Measurements from ENCODE around the gene LANCL1. TPM values are rescaled to one million over a fixed set of nuclear protein-coding genes. Genes with fewer than 3 reads are reported as not detected.
A peak's percentile ranks its signal among the peaks of the same experiment; 100 is the strongest.
"Not testable (repeated sequence)": the region's sequence is repeated elsewhere in the genome, so short reads cannot be mapped to it uniquely, and the experiment has no call there.

Gene LANCL1
- total RNA-seq, 1 donor from 2014 or later: 46.0 TPM

GRCh38 chr2:210460322-210461227 is 16.0 kb downstream of the LANCL1 start:
- ATAC-seq (no peak), DNase-seq (ENCODE audit: low spot score) (no peak)
- intact Hi-C loops (cut with DNase I): no loop called here

- ATAC-seq: no peak
- intact Hi-C loops (cut with DNase I): loop anchor here (5.0 kb wide), 1 partner anchor 277 kb away; no protein-coding TSS in a partner anchor
- no peak for DNase-seq (ENCODE audit: low spot score)
These were observed 16.7 kb downstream of the LANCL1 start for GRCh38 chr2:210459880-210460279.

- intact Hi-C loops (cut with DNase I): loop anchor here (5.0 kb wide), 1 partner anchor 278 kb away; no protein-coding TSS in a partner anchor
- DNase-seq (ENCODE audit: low spot score): no peak
- ATAC-seq: no peak
These were observed 17.2 kb downstream of the LANCL1 start for GRCh38 chr2:210459407-210459806.

- intact Hi-C loops (cut with DNase I): loop anchor here (5.0 kb wide), 1 partner anchor 279 kb away; no protein-coding TSS in a partner anchor
- no peak for DNase-seq (ENCODE audit: low spot score)
- ATAC-seq: no peak
These were observed 18.2 kb downstream of the LANCL1 start for GRCh38 chr2:210458395-210458794.

GRCh38 chr2:210456571-210456970 is 20.0 kb downstream of the LANCL1 start:
- intact Hi-C loops (cut with DNase I): loop anchor here (5.0 kb wide), 1 partner anchor 281 kb away; no protein-coding TSS in a partner anchor
- DNase-seq (ENCODE audit: low spot score) (no peak), ATAC-seq (no peak)

- DNase-seq (ENCODE audit: low spot score) (no peak), ATAC-seq (no peak)
- intact Hi-C loops (cut with DNase I): no loop called here
These were observed 22.2 kb downstream of the LANCL1 start for GRCh38 chr2:210454336-210454735.

GRCh38 chr2:210452194-210452593 is 24.4 kb downstream of the LANCL1 start:
- intact Hi-C loops (cut with DNase I): no loop called here
- DNase-seq (ENCODE audit: low spot score): no peak

GRCh38 chr2:210450942-210451341 is 25.6 kb downstream of the LANCL1 start:
- DNase-seq (ENCODE audit: low spot score); intact Hi-C loops (cut with DNase I); ATAC-seq: not testable (repeated sequence)

More at GRCh38 chr2:210452194-210452593, 24.4 kb downstream of the LANCL1 start:
- ATAC-seq: no peak

- no peak for DNase-seq (ENCODE audit: low spot score)
- no peak for ATAC-seq
- intact Hi-C loops (cut with DNase I): no loop called here
These were observed 30.8 kb downstream of the LANCL1 start for GRCh38 chr2:210445732-210446131.

GRCh38 chr2:210445116-210445707 is 31.3 kb downstream of the LANCL1 start:
- DNase-seq (ENCODE audit: low spot score) (no peak), ATAC-seq (no peak)
- intact Hi-C loops (cut with DNase I): no loop called here

GRCh38 chr2:210443527-210443926 is 33.0 kb downstream of the LANCL1 start:
- DNase-seq (ENCODE audit: low spot score) (no peak), ATAC-seq (no peak)
- intact Hi-C loops (cut with DNase I): no loop called here

- intact Hi-C loops (cut with DNase I): no loop called here
- ATAC-seq (no peak), DNase-seq (ENCODE audit: low spot score) (no peak)
These were observed 33.7 kb downstream of the LANCL1 start for GRCh38 chr2:210442878-210443277.

- intact Hi-C loops (cut with DNase I): no loop called here
- DNase-seq (ENCODE audit: low spot score): no peak
- no peak for ATAC-seq
These were observed 34.1 kb downstream of the LANCL1 start for GRCh38 chr2:210442457-210442856.

- DNase-seq (ENCODE audit: low spot score): no peak
- no peak for ATAC-seq
- intact Hi-C loops (cut with DNase I): no loop called here
These were observed 36.4 kb downstream of the LANCL1 start for GRCh38 chr2:210440206-210440605.

- intact Hi-C loops (cut with DNase I): no loop called here
- ATAC-seq (no peak), DNase-seq (ENCODE audit: low spot score) (no peak)
These were observed 41.1 kb downstream of the LANCL1 start for GRCh38 chr2:210435439-210435838.

GRCh38 chr2:210432633-210433032 is 43.9 kb downstream of the LANCL1 start:
- DNase-seq (ENCODE audit: low spot score) (no peak), ATAC-seq (no peak)
- intact Hi-C loops (cut with DNase I): no loop called here

- no peak for DNase-seq (ENCODE audit: low spot score)
- ATAC-seq: peak; percentile 73
- intact Hi-C loops (cut with DNase I): no loop called here
These were observed 47.0 kb downstream of the LANCL1 start for GRCh38 chr2:210429403-210430137.

- ATAC-seq (peak; percentile 89), DNase-seq (ENCODE audit: low spot score) (no peak)
- intact Hi-C loops (cut with DNase I): no loop called here
These were observed 48.0 kb downstream of the LANCL1 start for GRCh38 chr2:210428393-210429179.

- ATAC-seq; intact Hi-C loops (cut with DNase I); DNase-seq (ENCODE audit: low spot score): not testable (repeated sequence)
These were observed 49.2 kb downstream of the LANCL1 start for GRCh38 chr2:210427309-210427708.

Measured in sciatic nerve (tissue), 2 donors.